Caco-2 (cell line): ENCODE results near the gene CGAS. TPM values are rescaled to one million over a fixed set of nuclear protein-coding genes. Genes with fewer than 3 reads are reported as not detected.
A peak's percentile ranks its signal among the peaks of the same experiment; 100 is the strongest.
"Not testable (repeated sequence)": the region's sequence is repeated elsewhere in the genome, so short reads cannot be mapped to it uniquely, and the experiment has no call there.

Experiments
- BruUV-seq: library from RNA; stranded (reverse); fragments of 400-500 nt; replicated peaks from 2 replicates; lab custom pipeline; 2021; lab: Mats Ljungman, UMichigan
- CTCF ChIA-PET: fragments of 300-600 bp; sonication (Branson Sonifier 250); formaldehyde crosslinking; loops from one replicate; lab custom pipeline; 2022; ENCODE audit warnings: antibody characterized with exemption; lab: Charles Lee
- POLR2A ChIA-PET: fragments of 300-600 bp; sonication (Branson Sonifier 250); formaldehyde crosslinking; loops from one replicate; lab custom pipeline; 2022; ENCODE audit warnings: antibody characterized with exemption; lab: Charles Lee
- DNase-seq, 2 experiments: peaks; one replicate each; pipeline versions ENCODE4 v3.0.0 to v3.0.0-alpha.2; 2020 to 2022
- H3K27me3 ChIP-seq: replicated peaks from 2 replicates; pipeline ENCODE4 v1.6.0; 2011; ENCODE audit warnings: low read length; ENCODE audit not compliant: control insufficient read depth, insufficient read depth
- H3K36me3 ChIP-seq: 2 replicates; pipeline ENCODE4 v1.5.1; 2011; ENCODE audit warnings: low read length; ENCODE audit not compliant: control insufficient read depth, insufficient read depth
- H3K4me1 ChIP-seq: fragments of 250-450 bp; sonication (Bioruptor Pico); 2 replicates; pipeline ENCODE4 v1.5.1; 2020; ENCODE audit warnings: mild to moderate bottlenecking
- H3K4me3 ChIP-seq: 2 replicates; pipeline ENCODE4 v1.5.1; 2011; ENCODE audit warnings: low read depth, mild to moderate bottlenecking, control low read depth, low read length
- H3K9me3 ChIP-seq: fragments of 250-450 bp; sonication (Bioruptor Pico); 2 replicates; pipeline ENCODE4 v1.5.1; 2020; ENCODE audit warnings: mild to moderate bottlenecking, moderate library complexity
- H3K27ac Mint-ChIP-seq: one replicate; pipeline ENCODE4 v1.8.0; 2022; ENCODE audit warnings: mixed read lengths; ENCODE audit not compliant: unreplicated experiment
- H3K27me3 Mint-ChIP-seq: one replicate; pipeline ENCODE4 v1.8.0; 2022; ENCODE audit warnings: mixed read lengths; ENCODE audit not compliant: insufficient read depth, unreplicated experiment
- H3K36me3 Mint-ChIP-seq: one replicate; pipeline ENCODE4 v1.8.0; 2022; ENCODE audit warnings: mild to moderate bottlenecking, mixed read lengths; ENCODE audit not compliant: insufficient read depth, unreplicated experiment
- H3K4me1 Mint-ChIP-seq: one replicate; pipeline ENCODE4 v1.8.0; 2022; ENCODE audit warnings: low read depth, mixed read lengths; ENCODE audit not compliant: unreplicated experiment
- H3K4me3 Mint-ChIP-seq: one replicate; pipeline ENCODE4 v1.8.0; 2022; ENCODE audit warnings: mild to moderate bottlenecking, moderate library complexity, mixed read lengths; ENCODE audit not compliant: unreplicated experiment
- H3K9me3 Mint-ChIP-seq: one replicate; pipeline ENCODE4 v1.8.0; 2022; ENCODE audit warnings: mixed read lengths; ENCODE audit not compliant: unreplicated experiment
- intact Hi-C: fragments of 100-400 bp; cut with micrococcal nuclease; formaldehyde crosslinking; loops from one replicate; pipeline ENCODE4 v1.10.0; 2022; ENCODE audit not compliant: unreplicated experiment
- total RNA-seq: library from RNA; stranded (reverse); gene quantifications from 2 replicates; pipeline ENCODE4 v1.2.3, GENCODE V29; 2022
- TF ChIP-seq, protein P1 (sequence below), 2 experiments: fragments of 200-600 bp in 1 of 2; IDR thresholded peaks; 1 replicate in 1 of 2; 2 replicates in 1 of 2; pipeline versions ENCODE4 v1.5.1 to v1.8.0; 2011 to 2022; ENCODE audit warnings: antibody characterized with exemption in 1 of 2, control low read depth in 1 of 2, inconsistent platforms in 1 of 2, low read depth in 1 of 2, low read length in 1 of 2, mild to moderate bottlenecking in 1 of 2, moderate library complexity in 1 of 2; ENCODE audit not compliant: insufficient read depth in 1 of 2, severe bottlenecking in 1 of 2, unreplicated experiment in 1 of 2

Gene CGAS
- total RNA-seq, 1 experiment from 2014 or later = 23.8 TPM

DNA sequence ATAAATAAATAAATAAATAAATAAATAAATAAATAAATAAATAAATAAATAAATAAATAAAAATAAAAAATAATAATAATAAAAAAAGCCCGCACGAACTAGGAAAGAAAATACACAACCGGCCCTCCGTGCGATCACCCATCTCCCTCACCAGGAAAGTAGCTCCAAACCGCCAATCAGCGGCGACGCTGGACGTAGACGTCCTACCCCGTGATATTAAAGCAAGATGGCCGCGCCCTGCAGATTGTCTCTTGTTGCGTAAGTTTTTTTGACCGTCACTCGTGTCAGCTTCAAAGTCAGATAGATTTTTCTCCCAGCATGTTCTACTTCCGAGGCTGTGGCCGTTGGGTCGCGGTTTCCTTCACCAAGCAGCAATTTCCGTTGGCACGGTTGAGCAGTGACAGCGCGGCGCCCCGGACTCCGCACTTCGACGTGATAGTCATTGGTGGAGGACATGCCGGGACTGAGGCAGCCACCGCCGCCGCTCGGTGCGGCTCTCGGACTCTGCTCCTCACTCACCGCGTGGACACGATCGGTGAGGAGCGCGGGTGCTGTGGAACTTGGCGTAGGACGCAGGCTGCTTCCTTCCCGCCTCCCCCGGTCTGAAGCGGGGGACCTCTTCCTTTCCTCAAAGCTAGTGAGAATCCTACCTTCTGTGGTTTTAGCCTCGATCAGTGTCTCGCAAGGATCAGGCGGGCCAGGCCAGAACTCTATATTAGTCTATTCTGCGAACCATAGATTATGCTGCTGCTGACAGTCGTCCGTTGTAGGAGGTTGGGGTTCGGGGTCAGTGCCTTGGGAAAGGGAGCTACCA lies 9.6 kb upstream of the CGAS start, which contains the start of gene MTO1:
Gene MTO1, plus strand, starts transcription at position 201 of the 814 bp plus-strand sequence. Its CDS starts 118 bp downstream, at position 319.
- Histone ChIP-seq H3K4me1 (no peaks in the 10 kb centered on the region), H3K36me3 (no peaks in the 10 kb centered on the region), H3K27me3 (no peaks in the 10 kb centered on the region), H3K9me3 (no peaks in the 10 kb centered on the region), H3K4me3 (peak within 1 kb of the TSS; percentile 81)
- intact Hi-C loops = no loop called here
- Mint-ChIP-seq H3K36me3 (peaks cover 23% of the 10 kb centered on the region), H3K9me3 (no peaks in the 10 kb centered on the region), H3K4me3 (peak within 1 kb of the TSS; percentile 96), H3K27me3 (no peaks in the 10 kb centered on the region), H3K27ac (peak within 1 kb of the TSS; percentile 97), H3K4me1 (no peaks in the 10 kb centered on the region)
- BruUV-seq = TSS peak; percentile 82
- TF ChIP-seq, protein P1, sequence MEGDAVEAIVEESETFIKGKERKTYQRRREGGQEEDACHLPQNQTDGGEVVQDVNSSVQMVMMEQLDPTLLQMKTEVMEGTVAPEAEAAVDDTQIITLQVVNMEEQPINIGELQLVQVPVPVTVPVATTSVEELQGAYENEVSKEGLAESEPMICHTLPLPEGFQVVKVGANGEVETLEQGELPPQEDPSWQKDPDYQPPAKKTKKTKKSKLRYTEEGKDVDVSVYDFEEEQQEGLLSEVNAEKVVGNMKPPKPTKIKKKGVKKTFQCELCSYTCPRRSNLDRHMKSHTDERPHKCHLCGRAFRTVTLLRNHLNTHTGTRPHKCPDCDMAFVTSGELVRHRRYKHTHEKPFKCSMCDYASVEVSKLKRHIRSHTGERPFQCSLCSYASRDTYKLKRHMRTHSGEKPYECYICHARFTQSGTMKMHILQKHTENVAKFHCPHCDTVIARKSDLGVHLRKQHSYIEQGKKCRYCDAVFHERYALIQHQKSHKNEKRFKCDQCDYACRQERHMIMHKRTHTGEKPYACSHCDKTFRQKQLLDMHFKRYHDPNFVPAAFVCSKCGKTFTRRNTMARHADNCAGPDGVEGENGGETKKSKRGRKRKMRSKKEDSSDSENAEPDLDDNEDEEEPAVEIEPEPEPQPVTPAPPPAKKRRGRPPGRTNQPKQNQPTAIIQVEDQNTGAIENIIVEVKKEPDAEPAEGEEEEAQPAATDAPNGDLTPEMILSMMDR (IDR thresholded peaks at IDR 0.05; ENCODE audit: insufficient read depth in 1 of 2, low read depth in 1 of 2, low read length in 1 of 2, severe bottlenecking in 1 of 2, unreplicated experiment in 1 of 2) = no peak
- POLR2A ChIA-PET = interaction anchor here (0.5 to 1.5 kb wide), 9 partner anchors 11 to 192 kb away, joined by 3 to 20 read pairs (median 4); partner anchors contain the start of genes CGAS, EEF1A1 and SLC17A5
- CTCF ChIA-PET = interaction anchor here (0.6 to 1.7 kb wide), 4 partner anchors 11 to 191 kb away, joined by 3 to 10 read pairs (median 4); no protein-coding TSS in a partner anchor
- DNase-seq = peak; percentile 83 to 87

- H3K36me3 Mint-ChIP-seq = peaks cover 13% of the 10 kb centered on the region
- BruUV-seq = no TSS peak
- POLR2A ChIA-PET = no interaction called here
- Histone ChIP-seq H3K36me3 (no peaks in the 10 kb centered on the region), H3K27me3 (no peaks in the 10 kb centered on the region), H3K9me3 (no peaks in the 10 kb centered on the region), H3K4me1 (peaks cover 3% of the 10 kb centered on the region; the same call in 1 of the 2 replicates), H3K4me3 (no peak overlapping the region)
- H3K4me1 Mint-ChIP-seq = peaks cover 7% of the 10 kb centered on the region
- H3K27ac Mint-ChIP-seq = no peak overlapping the region
- H3K27me3 Mint-ChIP-seq = no peaks in the 10 kb centered on the region
- intact Hi-C loops = no loop called here
- H3K4me3 Mint-ChIP-seq = no peak overlapping the region
- no peak for DNase-seq
- no peaks in the 10 kb centered on the region for H3K9me3 Mint-ChIP-seq
- TF ChIP-seq, protein P1 (IDR thresholded peaks at IDR 0.05; ENCODE audit: insufficient read depth in 1 of 2, low read depth in 1 of 2, low read length in 1 of 2, severe bottlenecking in 1 of 2, unreplicated experiment in 1 of 2) = no peak
- CTCF ChIA-PET = no interaction called here
These were observed 8.0 kb upstream of the CGAS start for GRCh38 chr6:73460056-73460455.

- DNase-seq, H3K27me3 ChIP-seq, H3K36me3 ChIP-seq, BruUV-seq, POLR2A ChIA-PET, H3K4me1 Mint-ChIP-seq, H3K9me3 Mint-ChIP-seq, CTCF ChIA-PET, H3K4me3 Mint-ChIP-seq, H3K4me3 ChIP-seq, H3K9me3 ChIP-seq, H3K27me3 Mint-ChIP-seq, H3K27ac Mint-ChIP-seq, H3K4me1 ChIP-seq, intact Hi-C loops: not testable (repeated sequence)
- peaks cover 13% of the 10 kb centered on the region for H3K36me3 Mint-ChIP-seq
These were observed 7.4 kb upstream of the CGAS start for GRCh38 chr6:73459474-73459873.
